NCI-H1417 (cell line): ENCODE results near the gene CALN1.
"Not testable (repeated sequence)": the region's sequence is repeated elsewhere in the genome, so short reads cannot be mapped to it uniquely, and the experiment has no call there.

Experiments
- DNase-seq, 3 experiments: peaks; one replicate each; lab custom pipeline; 2025; lab: John Stamatoyannopoulos, UW

The CALN1 gene

DNA sequence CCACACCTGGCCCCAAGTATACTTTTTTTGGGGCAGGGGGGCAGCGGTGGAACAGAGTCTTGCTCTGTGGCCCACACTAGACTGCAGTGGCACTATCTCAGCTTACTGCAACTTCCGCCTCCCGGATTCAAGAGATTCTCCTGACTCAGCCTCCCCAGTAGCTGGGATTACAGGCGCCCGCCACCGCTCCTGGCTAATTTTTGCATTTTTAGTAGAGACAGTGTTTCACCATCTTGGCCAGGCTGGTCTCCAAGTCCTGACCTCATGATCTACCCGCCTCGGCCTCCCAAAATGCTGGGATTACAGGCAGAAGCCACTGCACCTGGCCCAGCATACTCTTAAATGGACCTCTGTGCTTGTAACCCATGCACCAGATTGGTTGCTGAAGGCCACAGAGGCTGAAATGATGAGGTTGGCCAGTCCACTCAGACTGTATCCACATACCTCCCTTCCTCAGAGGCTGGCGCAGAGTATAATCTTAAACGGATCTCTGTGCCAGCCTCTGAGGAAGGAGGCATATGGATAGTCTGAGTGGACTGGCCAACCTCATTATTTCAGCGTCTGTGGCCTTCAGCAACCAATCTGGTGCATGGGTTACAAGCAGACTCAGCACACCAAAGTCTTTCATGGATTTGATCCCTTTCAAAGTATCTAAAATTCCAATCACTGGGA, 3.0 kb downstream of the CALN1 start:
- DNase-seq, result no peak

- no peak for DNase-seq
Observed at GRCh38 chr7:72406820-72407403, 5.2 kb downstream of the CALN1 start.

DNA sequence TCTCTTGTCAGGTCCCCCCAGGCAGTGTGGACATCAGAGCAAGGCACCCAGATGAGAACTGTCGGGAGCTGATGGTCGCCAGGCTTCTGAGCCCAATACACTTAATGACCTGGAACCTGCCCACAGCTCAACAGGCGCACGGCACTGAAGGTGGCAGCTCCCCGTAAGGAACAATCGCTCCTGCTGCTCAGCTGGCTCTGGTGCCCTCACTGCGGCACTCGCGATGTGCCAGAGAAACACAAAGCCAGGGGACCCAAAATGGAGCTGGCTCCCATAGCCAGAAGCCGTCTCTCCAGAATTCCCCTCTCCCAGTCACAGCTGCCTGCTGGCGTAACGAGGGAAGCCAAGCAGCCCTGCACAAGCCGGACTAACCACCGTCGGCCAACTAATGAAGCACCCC, 6.3 kb downstream of the CALN1 start:
- DNase-seq, result no peak

- DNase-seq, result no peak
Observed at GRCh38 chr7:72405418-72405817, 6.7 kb downstream of the CALN1 start.

DNA sequence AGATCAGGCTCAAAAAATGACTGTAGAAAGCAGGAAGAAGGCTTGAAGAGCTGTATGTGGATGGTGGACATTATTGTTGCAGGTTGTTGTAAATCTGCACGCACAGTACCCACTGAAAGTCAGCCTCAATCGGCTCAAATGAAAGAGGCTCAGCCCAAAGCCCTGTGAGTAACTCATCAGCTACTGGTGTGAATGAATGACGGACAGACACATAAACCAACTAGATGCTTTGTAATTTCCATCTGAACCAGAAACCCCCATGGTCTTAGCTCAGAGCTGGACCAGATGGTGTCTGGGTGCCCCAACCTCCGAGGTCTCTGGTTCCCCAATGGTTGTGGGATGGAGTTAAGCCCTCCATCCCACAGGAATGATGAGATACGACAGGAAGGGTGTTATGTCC, 7.4 kb downstream of the CALN1 start:
- DNase-seq, result no peak

DNA sequence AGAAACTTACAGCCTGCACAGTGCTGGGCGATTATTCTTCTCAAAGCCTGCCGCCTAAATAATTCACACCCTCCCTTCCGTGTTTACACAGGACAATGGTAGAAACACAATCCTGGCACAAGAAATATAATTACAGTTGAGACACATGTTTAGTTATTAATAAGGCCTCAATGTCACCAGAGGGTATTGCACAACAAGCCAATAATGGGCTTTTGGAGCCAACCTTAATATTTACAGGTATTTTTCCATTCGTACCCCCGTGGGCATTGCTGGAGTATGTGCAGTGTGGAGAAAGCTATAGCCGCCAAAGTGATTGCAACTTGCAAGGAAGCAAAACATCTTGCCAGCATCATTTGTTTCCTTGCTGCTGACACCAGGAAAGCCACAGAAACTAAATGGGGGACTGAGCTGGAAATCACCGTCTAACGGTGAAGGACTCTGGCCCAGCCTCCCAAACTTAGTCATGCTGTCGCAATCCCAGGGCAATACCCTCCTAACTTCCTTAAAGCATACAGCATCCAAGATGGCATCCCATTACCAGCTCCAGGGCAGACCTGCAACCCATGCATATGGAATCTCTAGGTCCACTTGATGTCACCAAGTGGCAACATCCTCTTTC, 8.6 kb downstream of the CALN1 start:
- DNase-seq, result peak in 1 of 3 experiments; percentile 12

DNA sequence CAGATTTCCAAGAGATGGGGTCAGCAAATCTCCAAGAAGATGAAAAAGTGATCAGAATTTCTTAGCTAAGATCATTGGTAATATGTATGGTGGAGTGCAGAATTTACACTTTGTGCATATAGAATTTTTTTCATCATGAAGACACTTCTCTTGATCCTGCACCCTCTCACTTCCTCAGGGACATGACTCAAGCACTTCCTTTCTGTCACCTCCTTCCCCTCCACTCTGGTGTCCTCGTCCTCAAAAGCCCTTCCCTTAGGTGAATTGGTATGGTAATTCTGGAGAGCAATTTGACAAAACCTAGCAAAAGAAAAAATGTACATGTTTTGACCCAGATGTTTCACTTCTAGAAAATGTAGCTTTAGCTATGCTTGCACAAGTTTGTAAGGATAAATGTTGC, 18.1 kb downstream of the CALN1 start:
- no peak for DNase-seq

DNA sequence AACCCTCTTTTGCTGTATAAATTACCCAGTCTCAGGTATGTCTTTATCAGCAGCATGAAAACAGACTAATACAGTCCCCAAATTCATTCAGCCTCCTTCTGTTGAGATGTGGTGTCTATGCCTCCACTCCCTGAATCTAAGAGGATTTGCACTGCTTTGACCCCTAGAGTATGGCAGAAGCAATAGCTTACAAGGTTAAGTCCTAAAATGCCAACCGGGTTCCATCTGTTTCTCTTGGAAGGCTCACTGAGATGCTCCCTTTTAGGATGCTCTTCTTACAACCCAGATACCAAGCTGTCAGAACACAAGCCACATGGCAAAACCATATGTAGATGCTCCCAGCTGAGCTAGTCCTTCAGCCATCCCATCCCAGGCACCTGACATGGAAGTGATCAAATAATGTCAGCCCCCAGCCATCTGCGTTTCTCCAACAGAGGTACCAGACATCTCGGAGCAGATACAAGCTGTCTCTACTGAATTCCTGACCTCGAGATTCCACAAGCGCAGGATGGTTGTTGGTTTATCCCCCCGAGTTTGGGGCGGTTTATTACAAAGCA, 20.2 kb downstream of the CALN1 start:
- DNase-seq, result no peak

DNA sequence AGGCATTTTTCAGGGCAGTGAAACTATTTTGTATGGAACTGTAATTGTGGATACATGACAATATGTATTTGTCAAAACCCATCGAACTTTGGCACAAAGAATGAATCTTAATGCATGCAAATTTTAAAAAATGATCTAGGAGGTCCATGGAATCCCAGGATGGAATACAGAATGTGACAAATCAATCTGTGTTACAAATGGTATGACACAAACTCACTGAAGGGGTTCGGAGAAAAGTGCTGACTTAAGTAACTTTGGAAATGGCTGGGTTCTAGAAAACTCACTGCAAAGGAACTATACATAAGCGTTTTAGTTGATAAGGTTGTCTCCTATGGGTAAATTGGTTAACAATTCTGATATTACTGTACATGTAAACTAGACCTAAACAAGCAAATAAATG, 26.0 kb downstream of the CALN1 start:
- DNase-seq, result no peak

DNA sequence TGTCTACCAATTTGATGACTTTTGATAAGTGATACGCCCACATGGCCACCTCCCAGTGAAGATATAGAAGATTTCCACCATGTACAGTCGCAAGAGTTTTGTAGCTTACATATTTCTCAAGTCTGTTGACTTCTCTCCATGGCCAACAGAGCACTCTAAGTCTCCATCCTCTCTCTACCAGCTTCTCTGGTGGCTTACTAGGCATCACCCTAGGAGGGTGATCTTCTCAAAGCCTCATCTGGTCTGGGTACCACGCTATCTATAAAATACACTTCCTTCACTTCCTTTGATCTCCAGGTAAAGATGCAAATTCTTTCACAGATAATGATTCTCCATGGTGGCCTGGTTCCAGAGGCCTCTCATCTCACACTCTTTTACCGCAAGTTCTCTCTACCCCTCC, 49.9 kb downstream of the CALN1 start:
- no peak for DNase-seq

DNA sequence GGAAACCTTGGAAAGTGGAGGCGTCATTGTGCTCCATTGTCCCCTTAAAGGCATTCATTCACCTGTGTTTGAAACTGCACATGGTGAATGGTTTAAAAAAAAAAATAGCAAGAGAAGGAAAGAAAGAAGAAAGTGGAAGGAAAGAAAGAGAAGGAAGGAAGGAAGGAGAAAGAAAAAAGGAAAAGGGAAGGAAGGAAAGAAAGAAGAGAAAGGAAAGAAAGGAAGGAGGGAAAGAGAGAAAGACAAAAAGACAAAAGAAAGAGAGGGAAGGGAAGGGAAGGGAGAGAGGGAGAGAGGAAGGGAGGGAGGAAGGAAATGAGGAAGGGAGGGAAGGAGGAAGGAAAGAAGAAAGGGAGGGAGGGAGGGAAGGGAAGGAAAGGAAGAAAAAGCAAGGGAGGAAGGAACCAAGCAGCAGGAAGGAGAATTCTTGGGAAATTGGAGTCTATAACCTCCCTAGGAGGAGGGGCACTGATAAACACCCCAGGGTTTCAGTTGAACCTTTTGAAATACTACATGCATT, 66.9 kb downstream of the CALN1 start:
- no peak for DNase-seq

GRCh38 chr7:72343991-72344390, 68.1 kb downstream of the CALN1 start:
- DNase-seq, result no peak

- DNase-seq, result not testable (repeated sequence)
Observed at GRCh38 chr7:72343354-72343753, 68.8 kb downstream of the CALN1 start.

DNA sequence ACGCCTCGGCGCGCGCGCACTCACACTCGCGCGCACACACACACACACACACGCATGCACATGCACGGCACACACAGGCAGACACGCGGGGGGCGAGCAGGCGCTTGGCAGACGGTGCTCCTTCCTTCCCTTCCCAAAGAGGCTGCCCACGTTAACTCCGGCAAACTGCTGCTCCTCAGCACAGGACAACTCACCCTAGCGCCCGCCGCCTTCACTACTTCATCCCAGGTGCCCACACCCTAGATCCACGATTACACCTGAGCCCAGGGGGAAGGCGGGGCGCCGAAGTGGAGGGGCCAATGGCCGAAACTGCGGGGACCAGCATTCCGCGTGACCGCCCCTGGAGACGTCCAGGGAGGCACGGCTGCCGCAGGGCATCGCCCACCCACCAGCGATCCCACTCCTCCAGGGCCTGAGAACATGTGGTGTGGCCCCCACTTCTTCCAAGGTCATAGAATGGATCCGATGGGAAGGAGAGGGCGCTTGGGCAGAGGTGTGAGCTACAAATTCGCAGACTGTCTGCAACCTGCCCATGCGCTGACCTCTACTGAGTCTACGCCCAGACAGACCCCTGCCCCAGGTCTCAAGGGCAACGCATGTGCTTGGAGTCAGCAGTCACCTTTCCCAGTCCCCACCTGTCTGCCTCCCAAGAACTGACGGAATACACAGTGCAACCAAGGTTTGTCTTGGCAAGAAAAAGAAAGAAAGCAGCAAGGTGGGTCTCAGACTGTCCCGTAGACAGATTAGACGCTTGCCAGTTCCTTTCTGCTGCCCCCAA, 74.6 kb downstream of the CALN1 start:
- no peak for DNase-seq

GRCh38 chr7:72336632-72337389, 75.3 kb downstream of the CALN1 start:
- DNase-seq, result no peak

DNA sequence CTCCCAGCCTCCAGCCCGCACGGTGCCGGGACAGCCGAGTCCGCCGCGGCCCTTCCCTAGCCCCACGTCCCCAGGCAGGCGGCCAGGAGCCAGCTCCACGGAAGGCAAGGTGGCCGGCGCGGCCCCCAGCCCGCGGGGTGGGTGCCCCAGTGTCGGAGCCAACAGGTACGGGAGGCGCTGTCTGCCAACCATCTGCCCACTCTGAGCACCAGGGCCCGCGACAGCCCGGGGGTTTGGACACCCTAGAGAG, 75.8 kb downstream of the CALN1 start:
- no peak for DNase-seq

DNA sequence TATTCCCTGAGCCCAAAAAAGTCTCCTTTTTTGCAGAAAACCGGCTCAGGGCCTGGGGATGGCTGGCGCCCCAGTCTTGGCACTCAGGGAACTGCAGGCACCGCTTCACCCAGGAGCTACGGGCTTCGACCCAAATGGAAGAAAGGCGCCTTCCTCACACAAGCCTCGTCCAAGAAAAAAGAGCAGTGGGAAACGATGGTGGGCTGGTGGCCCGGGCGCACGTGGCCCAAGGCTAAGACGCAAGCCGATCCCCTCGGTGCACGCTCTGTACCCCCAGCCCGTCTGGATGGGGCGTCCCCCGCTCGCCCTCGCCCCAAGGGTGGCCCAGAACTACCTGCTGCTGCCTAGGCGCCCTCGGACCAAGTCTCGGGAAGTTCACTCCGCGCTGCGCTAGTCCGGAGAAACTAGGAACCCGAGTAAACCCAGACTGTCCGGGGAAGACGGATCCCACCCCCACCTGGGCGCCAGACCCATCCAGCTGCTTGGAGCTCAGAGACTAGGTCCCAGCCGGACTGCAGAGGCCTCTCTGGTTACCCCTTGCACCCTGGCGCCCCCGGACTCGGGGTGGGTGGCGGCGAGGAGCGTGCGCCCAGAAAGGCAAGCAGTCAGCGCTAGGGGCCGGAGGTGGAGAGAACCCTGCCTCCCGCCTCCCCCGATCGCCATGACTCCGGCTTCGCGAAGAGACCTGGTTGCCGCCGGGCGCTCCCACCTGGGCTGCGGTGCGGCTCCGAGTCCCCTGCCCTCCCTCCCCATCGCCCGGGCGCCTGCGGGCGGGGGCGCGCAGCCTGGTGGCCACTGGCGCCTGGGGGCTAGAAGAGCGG, 76.4 kb downstream of the CALN1 start:
- no peak for DNase-seq

GRCh38 chr7:72334698-72335097, 77.4 kb downstream of the CALN1 start:
- DNase-seq, result no peak

- peak in 1 of 3 experiments; percentile 3 for DNase-seq
Observed at GRCh38 chr7:72334066-72334465, 78.1 kb downstream of the CALN1 start.

- no peak for DNase-seq
Observed at GRCh38 chr7:72326811-72327210, 85.3 kb downstream of the CALN1 start.

- DNase-seq, result no peak
Observed at GRCh38 chr7:72326365-72326764, 85.8 kb downstream of the CALN1 start.
